K562 (cell line): ENCODE measurements around the gene FGF9. TPM values are rescaled to one million over a fixed set of nuclear protein-coding genes. Genes with fewer than 3 reads are reported as not detected.

Experiments
- ATAC-seq: fragments of 200-7000 bp; cut with Tn5 transposase; 3 replicates; pipeline ENCODE4 v1.9.1; 2020; ENCODE audit warnings: moderate library complexity
- BruUV-seq: library from RNA; stranded (reverse); fragments of 400-500 nt; replicated peaks from 2 replicates; lab custom pipeline; 2021; lab: Mats Ljungman, UMichigan
- CTCF ChIA-PET: fragments of 300-600 bp; formaldehyde crosslinking; extraction: SDS; loops from one replicate; lab custom pipeline; 2021; ENCODE audit warnings: low intra/inter-chr PET ratio; lab: Yijun Ruan, JAX
- POLR2A ChIA-PET: fragments of 300-600, 350-650 bp; sonication (Branson Sonifier 250); formaldehyde crosslinking; extraction: SDS; loops from one replicate; lab custom pipeline; 2021; ENCODE audit warnings: antibody characterized with exemption, inconsistent platforms; lab: Yijun Ruan, JAX
- DNase-seq, 4 experiments: peaks; one replicate each; pipeline versions ENCODE4 v3.0.0 to v3.0.0-alpha.2; 2011 to 2018; ENCODE audit warnings: low spot score in 3 of 4, mixed read lengths in 3 of 4; ENCODE audit errors: extremely low read depth in 1 of 4
- FAIRE-seq: peaks from 2 replicates; lab custom pipeline; 2011; peaks lifted over from hg19 to GRCh38; lab: Jason Lieb, UNC
- H2AFZ ChIP-seq: 2 replicates; pipeline ENCODE4 v1.6.0; 2011; ENCODE audit warnings: low read depth, low read length, control low read depth, inconsistent platforms
- H3K27ac ChIP-seq: fragments of 200-600 bp; 3 replicates; pipeline ENCODE4 v1.8.0; 2011; ENCODE audit warnings: low read depth, mild to moderate bottlenecking, control low read depth, inconsistent platforms, low read length, moderate library complexity, mixed read lengths; ENCODE audit errors: extremely low read depth
- H3K27me3 ChIP-seq, 2 experiments: fragments of 300-600 bp in 1 of 2; 2 replicates in 1 of 2; 3 replicates in 1 of 2; pipeline versions ENCODE4 v1.6.0 to v1.8.0; 2011; ENCODE audit warnings: inconsistent platforms in 2 of 2, low read length in 2 of 2, mild to moderate bottlenecking in 1 of 2, mixed read lengths in 1 of 2, moderate library complexity in 1 of 2; ENCODE audit not compliant: control insufficient read depth in 2 of 2, insufficient read depth in 2 of 2
- H3K36me3 ChIP-seq: fragments of 300-600 bp; 3 replicates; pipeline ENCODE4 v1.8.0; 2011; ENCODE audit warnings: mild to moderate bottlenecking, low read length, inconsistent platforms; ENCODE audit not compliant: control insufficient read depth, insufficient read depth
- H3K4me1 ChIP-seq, 2 experiments: fragments of 200-600 bp in 1 of 2; replicated peaks in 1 of 2; 2 replicates in 1 of 2; 3 replicates in 1 of 2; pipeline versions ENCODE4 v1.5.1 to v1.8.0; 2011; ENCODE audit warnings: inconsistent platforms in 2 of 2, low read length in 2 of 2, mild to moderate bottlenecking in 1 of 2, mixed read lengths in 1 of 2, moderate library complexity in 1 of 2; ENCODE audit not compliant: control insufficient read depth in 2 of 2, insufficient read depth in 2 of 2
- H3K4me2 ChIP-seq: 2 replicates; pipeline ENCODE4 v1.6.1; 2011; ENCODE audit warnings: low read length, control low read depth, inconsistent platforms, mixed read lengths; ENCODE audit not compliant: insufficient read depth
- H3K4me3 ChIP-seq: fragments of 200-600 bp; sonication (generic), shearing (Covaris generic); 2 replicates; pipeline ENCODE4 v1.5.1; 2016; ENCODE audit warnings: control low read depth, inconsistent platforms
- H3K79me2 ChIP-seq: fragments of 200-600 bp; 3 replicates; pipeline ENCODE4 v1.8.0; 2011; ENCODE audit warnings: low read length, inconsistent platforms; ENCODE audit not compliant: control insufficient read depth, insufficient read depth
- H3K9ac ChIP-seq, 2 experiments: 2 replicates each; pipeline versions ENCODE4 v1.6.0 to v1.6.1; 2011; ENCODE audit warnings: low read depth in 2 of 2, low read length in 2 of 2, control low read depth in 1 of 2, inconsistent platforms in 1 of 2, mild to moderate bottlenecking in 1 of 2, mixed read lengths in 1 of 2; ENCODE audit not compliant: insufficient read depth in 1 of 2
- H3K9me1 ChIP-seq: one replicate; pipeline ENCODE4 v1.6.0; 2011; ENCODE audit warnings: inconsistent platforms, mild to moderate bottlenecking, low read length, moderate library complexity; ENCODE audit not compliant: control insufficient read depth, insufficient read depth
- H3K9me3 ChIP-seq: replicated peaks from 2 replicates; pipeline ENCODE4 v1.5.1; 2011; ENCODE audit warnings: low read depth, low read length, inconsistent platforms; ENCODE audit not compliant: control insufficient read depth, insufficient read depth
- H4K20me1 ChIP-seq: replicated peaks from 2 replicates; pipeline ENCODE4 v1.6.1; 2011; ENCODE audit warnings: low read length, inconsistent platforms, mixed read lengths; ENCODE audit not compliant: control insufficient read depth, insufficient read depth
- ARID3B ChIP-seq: fragments of 250-450 bp; sonication (Bioruptor Pico); IDR thresholded peaks from 2 replicates; pipeline ENCODE4 v1.4.0; 2020; ENCODE audit warnings: borderline replicate concordance
- CXXC5 ChIP-seq: fragments of 250-450 bp; sonication (Bioruptor Pico); IDR thresholded peaks from 2 replicates; pipeline ENCODE4 v1.8.0; 2022; ENCODE audit warnings: inconsistent platforms, mild to moderate bottlenecking, moderate library complexity
- ETV6 ChIP-seq, 3 experiments: fragments of 150-350 bp in 1 of 3; sonication (generic) in 1 of 3; formaldehyde crosslinking in 1 of 3; IDR thresholded peaks; 2 replicates each; pipeline versions ENCODE4 v1.6.1 to v1.8.0; 2014 to 2022; ENCODE audit warnings: borderline replicate concordance in 2 of 3, low read depth in 2 of 3, antibody characterized with exemption in 1 of 3, low read length in 1 of 3, mild to moderate bottlenecking in 1 of 3, missing genetic modification reagents in 1 of 3
- GABPB2 ChIP-seq: fragments of 250-450 bp; sonication (Bioruptor Pico); conservative IDR thresholded peaks from 2 replicates; pipeline ENCODE4 v1.5.1; 2021; ENCODE audit warnings: mild to moderate bottlenecking
- HMBOX1 ChIP-seq: sonication (generic); IDR thresholded peaks from 2 replicates; pipeline ENCODE4 v1.6.1; 2016
- HNRNPLL ChIP-seq: fragments of 200-400 bp; formaldehyde crosslinking; IDR thresholded peaks from 2 replicates; pipeline ENCODE4 v1.6.1; 2017; ENCODE audit warnings: low read length, low read depth, mild to moderate bottlenecking; ENCODE audit not compliant: poor library complexity, severe bottlenecking
- PTTG1 ChIP-seq: fragments of 450-650 bp; IDR thresholded peaks from 2 replicates; pipeline ENCODE4 v1.6.1; 2016; ENCODE audit warnings: low read depth, mild to moderate bottlenecking, missing genetic modification characterization, missing compliant biosample characterization
- WGBS: fragments of 100-300 bp; shearing (Covaris generic); methylation state at CpG from one replicate; pipeline ENCODE4 v1.1.6; 2016; ENCODE audit warnings: low coverage, mixed read lengths; ENCODE audit not compliant: insufficient coverage; ENCODE audit errors: missing lambda C conversion rate; 5-methylcytosine and 5-hydroxymethylcytosine counted together
- in situ Hi-C: fragments of 300-500 bp; cut with MboI; formaldehyde crosslinking; loops from 4 replicates; pipeline ENCODE4 v1.15.0; 2018; ENCODE audit warnings: inconsistent platforms, mixed read lengths
- intact Hi-C: fragments of 100-400 bp; cut with micrococcal nuclease; formaldehyde crosslinking; loops from 2 replicates; pipeline ENCODE4 v1.14.2; 2022
- polyA plus RNA-seq, 8 experiments: library from polyadenylated mRNA; depleted of rRNA in 4 of 8; stranded (reverse) in 5 of 8; unstranded in 3 of 8; fragments of >200 nt; fragmentation: Nextera tagmentation in 2 of 8; fragmentation: Illumina TruSeq in 1 of 8; extraction: Ambion mirVana in 2 of 8; extraction: Trizol in 1 of 8; gene quantifications; 2 replicates each; pipeline versions ENCODE4 v1.2.1 to v1.2.3, GENCODE V29; 2011 to 2014; ENCODE audit warnings: inconsistent platforms in 1 of 8, missing spikeins in 1 of 8
- total RNA-seq, 7 experiments: library from RNA; depleted of rRNA in 6 of 7; stranded (reverse); fragments of >200 nt in 6 of 7; fragmentation: Illumina TruSeq in 2 of 7; extraction: Trizol in 2 of 7; gene quantifications; 2 replicates each; pipeline versions ENCODE4 v1.2.1 to v1.2.3, GENCODE V29; 2011 to 2021; ENCODE audit warnings: low replicate concordance in 1 of 7

Gene FGF9
- total and polyA plus RNA-seq, 9 of the 15 experiments (the other 6 are each of a cell fraction or from before 2014, with no cell fraction given): not detected

GRCh38 chr13:21673539-21673788 is 2.6 kb downstream of the FGF9 start (continued):
- TF ChIP-seq ETV6 (IDR thresholded peaks at IDR 0.05; ENCODE audit: borderline replicate concordance in 1 of 2, low read depth in 2 of 2, low read length in 1 of 2): no peak
- TF ChIP-seq ETV6 (CRISPR knock-in tag; IDR thresholded peaks at IDR 0.05; ENCODE audit: borderline replicate concordance): no peak
- no peak for TF ChIP-seq GABPB2
- no peak for TF ChIP-seq ARID3B

- Histone ChIP-seq H3K9me1 (no peaks in the 10 kb centered on the region), H3K27ac (no peak overlapping the region), H3K79me2 (no peaks in the 10 kb centered on the region), H3K4me3 (no peak overlapping the region), H3K9me3 (no peaks in the 10 kb centered on the region), H2AFZ (no peak overlapping the region), H3K27me3 (peaks cover 17 to 51% of the 10 kb centered on the region in 2 experiments; a peak in 4 of 5 replicates), H3K4me2 (no peak overlapping the region), H3K9ac (0 out of 4 replicates have a peak overlapping the region, but pooled peaks of 1 of the 2 experiments have one; percentile 26), H3K4me1 (peaks cover 2 to 42% of the 10 kb centered on the region in 2 experiments; a peak in 3 of 5 replicates), H4K20me1 (no peaks in the 10 kb centered on the region), H3K36me3 (no peaks in the 10 kb centered on the region)
- no TSS peak for BruUV-seq
- ChIA-PET CTCF (no interaction called here), POLR2A (no interaction called here)
- 2% methylated on average over 10 of the region's 77 CpGs for WGBS
- TF ChIP-seq HMBOX1 (no peak), CXXC5 (0 out of 2 replicates have a peak, but pooled peaks have one; percentile 25), PTTG1 (no peak), HNRNPLL (peak; percentile 83)
- 0 out of 3 replicates have a peak, but pooled peaks have one; percentile 15 for ATAC-seq
- in situ Hi-C loops: no loop called here
- DNase-seq: peak; percentile 17 to 38 (median 27)
- intact Hi-C loops: no loop called here
- no peak for FAIRE-seq
Measured at GRCh38 chr13:21673789-21674489, 3.1 kb downstream of the FGF9 start.
